Ramos (cell line): ENCODE measurements around the gene TJP1.
"Not testable (repeated sequence)": the region's sequence is repeated elsewhere in the genome, so short reads cannot be mapped to it uniquely, and the experiment has no call there.

Source experiments
- in situ Hi-C: fragments of 300-500 bp; cut with MboI; formaldehyde crosslinking; loops from one replicate; pipeline ENCODE4 v1.14.3; 2022; ENCODE audit warnings: low sequenced_read_pairs; ENCODE audit not compliant: unreplicated experiment

TJP1 gene

GRCh38 chr15:29687939-29688505 is 134.2 kb downstream of the TJP1 start:
- in situ Hi-C loops: no loop called here

GRCh38 chr15:29687204-29687815 is 135.0 kb downstream of the TJP1 start:
- in situ Hi-C loops: no loop called here

- in situ Hi-C loops: no loop called here
Measured at GRCh38 chr15:29686445-29687203, 135.6 kb downstream of the TJP1 start.

- in situ Hi-C loops: no loop called here
Measured at GRCh38 chr15:29686079-29686425, 136.2 kb downstream of the TJP1 start.

GRCh38 chr15:29685156-29686078 is 136.9 kb downstream of the TJP1 start:
- in situ Hi-C loops: no loop called here

- in situ Hi-C loops: no loop called here
Measured at GRCh38 chr15:29682781-29683180, 139.5 kb downstream of the TJP1 start.

GRCh38 chr15:29682361-29682760 is 139.9 kb downstream of the TJP1 start:
- in situ Hi-C loops: no loop called here

- in situ Hi-C loops: no loop called here
Measured at GRCh38 chr15:29681946-29682345, 140.3 kb downstream of the TJP1 start.

GRCh38 chr15:29681166-29681845 is 141.0 kb downstream of the TJP1 start:
- in situ Hi-C loops: no loop called here

- in situ Hi-C loops: no loop called here
Measured at GRCh38 chr15:29680465-29681165, 141.7 kb downstream of the TJP1 start.

- in situ Hi-C loops: no loop called here
Measured at GRCh38 chr15:29678504-29679034, 143.7 kb downstream of the TJP1 start.

GRCh38 chr15:29677871-29678461 is 144.3 kb downstream of the TJP1 start:
- in situ Hi-C loops: no loop called here

- in situ Hi-C loops: no loop called here
Measured at GRCh38 chr15:29677455-29677854, 144.8 kb downstream of the TJP1 start.

GRCh38 chr15:29676961-29677402 is 145.3 kb downstream of the TJP1 start:
- in situ Hi-C loops: no loop called here

- in situ Hi-C loops: not testable (repeated sequence)
Measured at GRCh38 chr15:29676374-29676960, 145.8 kb downstream of the TJP1 start.

GRCh38 chr15:29675791-29676301 is 146.4 kb downstream of the TJP1 start:
- in situ Hi-C loops: no loop called here

- in situ Hi-C loops: no loop called here
Measured at GRCh38 chr15:29674661-29675533, 147.4 kb downstream of the TJP1 start.
